ENCODE measurements around the gene DLST.

Gene DLST

GRCh38 chr14:74897642-74898041, 15.9 kb downstream of the DLST start:
- DNase-seq = no peak

GRCh38 chr14:74898083-74898482, 16.4 kb downstream of the DLST start:
- no peak for DNase-seq

GRCh38 chr14:74898694-74899093, 17.0 kb downstream of the DLST start:
- DNase-seq = no peak

- no peak for DNase-seq
Measured at GRCh38 chr14:74902941-74903705, 21.4 kb downstream of the DLST start.

- DNase-seq = no peak
Measured at GRCh38 chr14:74904635-74905503, 23.2 kb downstream of the DLST start.

GRCh38 chr14:74905595-74906142, 24.0 kb downstream of the DLST start:
- DNase-seq = no peak

GRCh38 chr14:74906925-74907521, 25.3 kb downstream of the DLST start:
- DNase-seq = no peak

- DNase-seq = no peak
Measured at GRCh38 chr14:74907744-74908143, 26.0 kb downstream of the DLST start.

GRCh38 chr14:74908861-74909341, 27.2 kb downstream of the DLST start:
- DNase-seq = no peak

GRCh38 chr14:74909501-74909900, 27.8 kb downstream of the DLST start:
- no peak for DNase-seq

GRCh38 chr14:74909911-74910310, 28.2 kb downstream of the DLST start:
- DNase-seq = no peak

- DNase-seq = no peak
Measured at GRCh38 chr14:74910556-74910955, 28.8 kb downstream of the DLST start.

- no peak for DNase-seq
Measured at GRCh38 chr14:74911221-74911620, 29.5 kb downstream of the DLST start.

GRCh38 chr14:74911704-74912103, 30.0 kb downstream of the DLST start:
- no peak for DNase-seq

- no peak for DNase-seq
Measured at GRCh38 chr14:74912111-74912510, 30.4 kb downstream of the DLST start.

- no peak for DNase-seq
Measured at GRCh38 chr14:74912801-74913200, 31.1 kb downstream of the DLST start.

GRCh38 chr14:74913393-74913910, 31.7 kb downstream of the DLST start:
- no peak for DNase-seq

GRCh38 chr14:74913986-74914573, 32.4 kb downstream of the DLST start:
- DNase-seq = no peak

- DNase-seq = no peak
Measured at GRCh38 chr14:74915426-74915825, 33.7 kb downstream of the DLST start.

- no peak for DNase-seq
Measured at GRCh38 chr14:74915826-74916225, 34.1 kb downstream of the DLST start.

GRCh38 chr14:74917178-74917543, 35.4 kb downstream of the DLST start:
- no peak for DNase-seq

GRCh38 chr14:74917646-74918081, 35.9 kb downstream of the DLST start:
- no peak for DNase-seq

- DNase-seq = no peak
Measured at GRCh38 chr14:74918380-74918779, 36.7 kb downstream of the DLST start.

Data from SIG-M5 (cell line).